ENCODE measurements around the gene GGCX.

GGCX gene

DNA sequence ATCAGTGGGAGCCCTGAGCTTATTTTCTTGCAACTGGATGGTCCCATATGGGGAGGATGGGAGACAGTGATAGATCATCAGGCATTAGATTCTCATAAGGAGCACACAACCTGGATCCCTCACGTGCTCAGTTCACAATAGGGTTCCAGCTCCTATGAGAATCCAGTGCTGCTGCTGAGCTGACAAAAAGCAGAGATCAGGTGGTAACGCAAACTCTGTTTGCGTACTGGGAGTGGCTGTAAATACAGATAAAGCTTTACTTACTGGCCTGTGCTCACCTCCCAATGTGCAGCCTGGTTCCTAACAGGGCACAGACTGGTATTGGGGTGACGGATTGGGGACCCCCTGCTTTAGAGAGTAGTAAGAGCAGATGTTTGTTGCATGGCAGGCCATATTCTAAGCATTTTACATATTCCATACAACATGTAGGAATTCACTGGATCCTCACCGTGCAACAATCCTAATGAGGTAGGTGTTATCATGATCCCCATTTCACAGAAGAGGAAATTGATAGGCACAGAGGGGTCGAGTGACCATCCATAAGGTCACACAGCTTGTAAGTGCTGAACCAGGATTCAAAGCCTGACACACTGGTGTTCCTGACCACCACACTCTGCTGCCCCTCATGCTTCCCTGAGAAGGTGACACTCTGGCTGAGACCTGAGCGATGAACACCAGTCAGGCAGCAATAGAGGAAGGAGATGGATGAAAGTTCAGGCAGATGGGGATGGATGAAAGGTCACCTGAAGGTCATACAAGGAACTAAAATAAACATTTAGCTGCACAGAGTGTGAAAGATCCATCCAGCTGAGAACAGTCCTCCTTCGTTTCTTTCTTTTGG lies 38.0 kb downstream of the GGCX start:
- CTCF ChIA-PET = interaction anchor here (0.8 to 2.6 kb wide), 10 partner anchors 8 to 104 kb away, joined by 3 to 11 read pairs (median 6); partner anchors contain the start of gene MAT2A
- POLR2A ChIA-PET = interaction anchor here (0.7 to 2.7 kb wide), 3 partner anchors 15 to 182 kb away, joined by 4 to 10 read pairs (median 4); partner anchors contain the start of gene MAT2A

DNA sequence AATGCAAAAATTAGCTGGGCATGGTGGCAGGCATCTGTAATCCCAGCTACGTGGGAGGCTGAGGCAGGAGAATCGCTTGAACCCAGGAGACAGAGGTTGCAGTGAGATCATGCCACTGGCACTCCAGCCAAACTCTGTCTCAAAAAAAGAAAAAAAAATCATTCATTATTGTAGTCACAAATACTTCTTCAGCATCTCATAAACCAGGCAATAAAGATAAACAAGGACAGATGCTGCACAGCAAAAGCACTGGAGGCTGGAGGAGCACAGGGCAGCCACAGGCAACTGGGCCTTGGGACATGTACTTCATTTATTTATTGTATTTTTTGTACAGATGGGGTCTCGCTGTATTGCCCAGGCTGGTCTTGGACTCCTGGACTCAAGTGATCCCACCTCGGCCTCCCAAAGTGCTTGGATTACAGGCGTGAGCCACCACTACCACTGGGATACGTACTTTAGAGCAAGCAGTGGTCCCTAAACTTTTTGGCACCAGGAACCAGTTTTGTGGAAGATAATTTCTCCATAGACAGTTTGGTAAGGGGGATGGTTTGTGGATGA lies 39.1 kb downstream of the GGCX start:
- CTCF ChIA-PET = interaction anchor here (0.6 to 2.0 kb wide), 2 partner anchors 11 to 147 kb away, joined by 3 to 4 read pairs; no protein-coding TSS in a partner anchor
- Histone ChIP-seq H3K27ac (ENCODE audit: insufficient read depth in 1 of 2, low read depth in 1 of 2, low read length in 2 of 2, poor library complexity in 1 of 2, severe bottlenecking in 2 of 2) (no peak overlapping the region), H3K4me3 (ENCODE audit: control insufficient read depth in 1 of 7, extremely low read depth in 1 of 7, insufficient read depth in 4 of 7, low read depth in 2 of 7, low read length in 6 of 7) (no peak overlapping the region), H3K9me3 (ENCODE audit: control extremely low read depth in 1 of 5, control insufficient read depth in 4 of 5, insufficient read depth in 2 of 5, low read depth in 1 of 5, low read length in 4 of 5) (no peaks in the 10 kb centered on the region), H3K27me3 (replicated peaks in 2 of 5; ENCODE audit: control insufficient read depth in 4 of 5, insufficient read depth in 5 of 5, low read length in 4 of 5) (no peaks in the 10 kb centered on the region), H3K36me3 (ENCODE audit: control insufficient read depth in 4 of 4, insufficient read depth in 4 of 4, low read length in 3 of 4) (no peaks in the 10 kb centered on the region), H3K4me1 (ENCODE audit: control extremely low read depth in 1 of 4, control insufficient read depth in 4 of 4, insufficient read depth in 4 of 4, low read length in 3 of 4) (peaks cover 10 to 27% (median 20%) of the 10 kb centered on the region in 4 experiments)
- DNase-seq = no peak
- POLR2A ChIA-PET = interaction anchor here (0.7 to 2.7 kb wide), 2 partner anchors 16 to 181 kb away, joined by 4 to 10 read pairs; partner anchors contain the start of gene MAT2A
- 92% methylated on average over 4 of the region's 6 CpGs for WGBS (ENCODE audit: insufficient coverage)

More for the DNA sequence above, 38.0 kb downstream of the GGCX start:
- Histone ChIP-seq H3K9me3 (ENCODE audit: control extremely low read depth in 1 of 5, control insufficient read depth in 4 of 5, insufficient read depth in 2 of 5, low read depth in 1 of 5, low read length in 4 of 5) (no peaks in the 10 kb centered on the region), H3K36me3 (ENCODE audit: control insufficient read depth in 4 of 4, insufficient read depth in 4 of 4, low read length in 3 of 4) (no peaks in the 10 kb centered on the region), H3K27me3 (replicated peaks in 2 of 5; ENCODE audit: control insufficient read depth in 4 of 5, insufficient read depth in 5 of 5, low read length in 4 of 5) (no peaks in the 10 kb centered on the region), H3K4me3 (ENCODE audit: control insufficient read depth in 1 of 7, extremely low read depth in 1 of 7, insufficient read depth in 4 of 7, low read depth in 2 of 7, low read length in 6 of 7) (no peak overlapping the region), H3K27ac (ENCODE audit: insufficient read depth in 1 of 2, low read depth in 1 of 2, low read length in 2 of 2, poor library complexity in 1 of 2, severe bottlenecking in 2 of 2) (no peak overlapping the region), H3K4me1 (ENCODE audit: control extremely low read depth in 1 of 4, control insufficient read depth in 4 of 4, insufficient read depth in 4 of 4, low read length in 3 of 4) (peaks cover 10 to 22% (median 19%) of the 10 kb centered on the region in 4 experiments)
- WGBS (ENCODE audit: insufficient coverage) = 96% methylated on average over 5 of the region's 8 CpGs
- no peak for DNase-seq

DNA sequence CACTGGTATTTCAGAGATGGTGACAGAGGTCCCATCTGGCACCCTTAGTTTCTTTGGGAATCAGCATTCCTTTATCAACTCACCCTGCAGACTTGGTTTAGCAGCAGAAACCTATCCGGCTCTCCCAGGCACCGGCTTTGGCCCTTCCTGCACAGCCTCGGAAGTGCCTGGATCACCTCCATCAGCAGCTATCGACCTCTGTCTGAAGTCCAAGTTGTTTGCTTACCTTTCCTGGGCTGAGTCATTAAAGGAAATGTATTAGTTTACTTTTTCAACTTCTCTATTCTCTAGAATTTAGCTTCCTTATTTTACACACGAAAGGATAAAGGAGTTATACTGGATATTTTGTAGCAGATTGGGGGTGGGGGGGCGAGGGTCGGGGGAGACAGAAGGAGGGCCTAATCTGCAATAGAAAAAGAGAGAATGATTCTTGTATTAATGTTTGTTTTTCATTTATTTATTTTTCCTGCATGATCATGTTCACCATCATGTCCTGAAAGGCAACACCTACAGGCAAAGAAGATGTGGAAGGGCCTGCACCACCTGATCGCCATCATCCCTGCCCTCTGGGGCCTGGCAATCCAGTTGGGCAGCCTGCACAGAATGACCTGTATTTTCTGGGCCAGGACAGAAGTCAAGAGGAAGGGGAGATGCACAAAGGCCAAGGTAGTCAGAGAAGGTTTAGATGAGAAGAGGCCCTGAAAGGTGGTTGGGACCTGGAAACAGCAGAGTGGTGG lies 44.5 kb downstream of the GGCX start:
- POLR2A ChIA-PET = no interaction called here
- no peak overlapping the region for H3K27ac ChIP-seq (ENCODE audit: insufficient read depth in 1 of 2, low read depth in 1 of 2, low read length in 2 of 2, poor library complexity in 1 of 2, severe bottlenecking in 2 of 2)
- DNase-seq = peak in 2 of 3 donors; percentile 60 to 67

GRCh38 chr2:85514323-85514722 lies 47.0 kb downstream of the GGCX start:
- ChIA-PET POLR2A (no interaction called here), CTCF (interaction anchor here (0.6 to 1.6 kb wide), 3 partner anchors 10 to 52 kb away, joined by 3 to 6 read pairs (median 3); no protein-coding TSS in a partner anchor)
- H3K4me1 ChIP-seq (ENCODE audit: control extremely low read depth in 1 of 4, control insufficient read depth in 4 of 4, insufficient read depth in 4 of 4, low read length in 3 of 4) = peaks cover 4 to 19% (median 12%) of the 10 kb centered on the region in 4 experiments

More for the DNA sequence above, 44.5 kb downstream of the GGCX start:
- H3K9me3 ChIP-seq (ENCODE audit: control extremely low read depth in 1 of 5, control insufficient read depth in 4 of 5, insufficient read depth in 2 of 5, low read depth in 1 of 5, low read length in 4 of 5) = no peaks in the 10 kb centered on the region
- H3K4me3 ChIP-seq (ENCODE audit: control insufficient read depth in 1 of 7, extremely low read depth in 1 of 7, insufficient read depth in 4 of 7, low read depth in 2 of 7, low read length in 6 of 7) = peak overlapping the region in 1 of 7 experiments; percentile 33
- H3K36me3 ChIP-seq (ENCODE audit: control insufficient read depth in 4 of 4, insufficient read depth in 4 of 4, low read length in 3 of 4) = no peaks in the 10 kb centered on the region
- no peaks in the 10 kb centered on the region for H3K27me3 ChIP-seq (replicated peaks in 2 of 5; ENCODE audit: control insufficient read depth in 4 of 5, insufficient read depth in 5 of 5, low read length in 4 of 5)
- CTCF ChIA-PET = interaction anchor here (1.0 to 2.0 kb wide), 3 partner anchors 13 to 44 kb away, joined by 4 to 6 read pairs (median 6); no protein-coding TSS in a partner anchor
- WGBS (ENCODE audit: insufficient coverage) = 25% methylated on average over 5 of the region's 8 CpGs
- H3K4me1 ChIP-seq (ENCODE audit: control extremely low read depth in 1 of 4, control insufficient read depth in 4 of 4, insufficient read depth in 4 of 4, low read length in 3 of 4) = peaks cover 4 to 19% (median 10%) of the 10 kb centered on the region in 4 experiments

GRCh38 chr2:85511008-85511811 lies 50.1 kb downstream of the GGCX start:
- H3K9me3 ChIP-seq (ENCODE audit: control extremely low read depth in 1 of 5, control insufficient read depth in 4 of 5, insufficient read depth in 2 of 5, low read depth in 1 of 5, low read length in 4 of 5) = no peaks in the 10 kb centered on the region
- H3K4me3 ChIP-seq (ENCODE audit: control insufficient read depth in 1 of 7, extremely low read depth in 1 of 7, insufficient read depth in 4 of 7, low read depth in 2 of 7, low read length in 6 of 7) = no peak overlapping the region
- ChIA-PET POLR2A (interaction anchor here (0.6 kb wide), 1 partner anchor 141 kb away, joined by 3 read pairs; no protein-coding TSS in a partner anchor), CTCF (interaction anchor here (0.9 to 1.3 kb wide), 5 partner anchors 11 to 91 kb away, joined by 3 to 5 read pairs (median 4); no protein-coding TSS in a partner anchor)
- no peak for DNase-seq
- peaks cover under 1 to 6% (median 3%) of the 10 kb centered on the region in 4 experiments for H3K4me1 ChIP-seq (ENCODE audit: control extremely low read depth in 1 of 4, control insufficient read depth in 4 of 4, insufficient read depth in 4 of 4, low read length in 3 of 4)
- H3K27ac ChIP-seq (ENCODE audit: insufficient read depth in 1 of 2, low read depth in 1 of 2, low read length in 2 of 2, poor library complexity in 1 of 2, severe bottlenecking in 2 of 2) = no peak overlapping the region
- no peaks in the 10 kb centered on the region for H3K36me3 ChIP-seq (ENCODE audit: control insufficient read depth in 4 of 4, insufficient read depth in 4 of 4, low read length in 3 of 4)
- 83% methylated on average over 6 of the region's 6 CpGs for WGBS (ENCODE audit: insufficient coverage)
- no peaks in the 10 kb centered on the region for H3K27me3 ChIP-seq (replicated peaks in 2 of 5; ENCODE audit: control insufficient read depth in 4 of 5, insufficient read depth in 5 of 5, low read length in 4 of 5)

More at GRCh38 chr2:85514323-85514722, 47.0 kb downstream of the GGCX start:
- no peaks in the 10 kb centered on the region for H3K9me3 ChIP-seq (ENCODE audit: control extremely low read depth in 1 of 5, control insufficient read depth in 4 of 5, insufficient read depth in 2 of 5, low read depth in 1 of 5, low read length in 4 of 5)
- no peak overlapping the region for H3K4me3 ChIP-seq (ENCODE audit: control insufficient read depth in 1 of 7, extremely low read depth in 1 of 7, insufficient read depth in 4 of 7, low read depth in 2 of 7, low read length in 6 of 7)
- no peaks in the 10 kb centered on the region for H3K36me3 ChIP-seq (ENCODE audit: control insufficient read depth in 4 of 4, insufficient read depth in 4 of 4, low read length in 3 of 4)
- DNase-seq = no peak
- no peaks in the 10 kb centered on the region for H3K27me3 ChIP-seq (replicated peaks in 2 of 5; ENCODE audit: control insufficient read depth in 4 of 5, insufficient read depth in 5 of 5, low read length in 4 of 5)
- WGBS (ENCODE audit: insufficient coverage) = 100% methylated on average over 2 of the region's 6 CpGs
- no peak overlapping the region for H3K27ac ChIP-seq (ENCODE audit: insufficient read depth in 1 of 2, low read depth in 1 of 2, low read length in 2 of 2, poor library complexity in 1 of 2, severe bottlenecking in 2 of 2)

DNA sequence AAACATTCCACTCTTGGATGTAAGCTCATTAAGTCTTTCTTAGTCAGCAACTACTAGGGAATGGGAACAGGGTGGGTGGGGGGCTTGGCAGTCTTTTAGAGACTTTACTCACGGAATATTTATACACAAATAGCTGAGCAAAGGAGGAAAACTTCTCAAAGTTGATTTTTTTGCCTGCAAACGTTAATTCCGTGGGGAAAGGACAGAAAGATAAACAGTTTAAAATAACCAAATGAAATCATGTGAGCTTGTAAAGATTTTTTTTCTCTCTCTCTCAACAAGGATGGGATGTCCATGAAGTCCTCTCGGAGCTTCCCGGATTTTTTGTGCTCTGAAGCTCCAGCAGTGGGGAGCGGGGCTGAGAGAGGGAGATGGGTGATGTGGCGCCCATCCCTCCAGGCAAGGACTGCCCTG lies 54.5 kb downstream of the GGCX start:
- no peak overlapping the region for H3K27ac ChIP-seq (ENCODE audit: insufficient read depth in 1 of 2, low read depth in 1 of 2, low read length in 2 of 2, poor library complexity in 1 of 2, severe bottlenecking in 2 of 2)
- H3K4me1 ChIP-seq (ENCODE audit: control extremely low read depth in 1 of 4, control insufficient read depth in 4 of 4, insufficient read depth in 4 of 4, low read length in 3 of 4) = peaks cover 0 to 34% (median 18%) of the 10 kb centered on the region in 4 experiments
- H3K36me3 ChIP-seq (ENCODE audit: control insufficient read depth in 4 of 4, insufficient read depth in 4 of 4, low read length in 3 of 4) = no peaks in the 10 kb centered on the region
- CTCF ChIA-PET = interaction anchor here (1.2 to 1.5 kb wide), 3 partner anchors 10 to 115 kb away, joined by 3 to 4 read pairs (median 3); no protein-coding TSS in a partner anchor
- 97% methylated on average over 5 of the region's 7 CpGs for WGBS (ENCODE audit: insufficient coverage)
- POLR2A ChIA-PET = no interaction called here
- DNase-seq = no peak
- H3K9me3 ChIP-seq (ENCODE audit: control extremely low read depth in 1 of 5, control insufficient read depth in 4 of 5, insufficient read depth in 2 of 5, low read depth in 1 of 5, low read length in 4 of 5) = no peaks in the 10 kb centered on the region
- H3K4me3 ChIP-seq (ENCODE audit: control insufficient read depth in 1 of 7, extremely low read depth in 1 of 7, insufficient read depth in 4 of 7, low read depth in 2 of 7, low read length in 6 of 7) = no peak overlapping the region
- H3K27me3 ChIP-seq (replicated peaks in 2 of 5; ENCODE audit: control insufficient read depth in 4 of 5, insufficient read depth in 5 of 5, low read length in 4 of 5) = no peaks in the 10 kb centered on the region

All from common myeloid progenitor, CD34-positive (primary cell).